Astrocyte of the cerebellum (primary cell): ENCODE data around the gene SH3GLB1.

Experiments
- DNase-seq: peaks from one replicate; pipeline ENCODE4 v3.0.0-alpha.2; 2011; ENCODE audit warnings: low read depth
- H3K4me3 ChIP-seq: 2 replicates; pipeline ENCODE4 v1.5.1; 2011; ENCODE audit warnings: mild to moderate bottlenecking, low read depth, low read length, moderate library complexity
- CTCF ChIP-seq: IDR thresholded peaks from 2 replicates; pipeline ENCODE4 v1.5.1; 2012; ENCODE audit warnings: low read length, low read depth, moderate library complexity, mild to moderate bottlenecking; ENCODE audit errors: missing control alignments
- in situ Hi-C: cut with HindIII; loops from 2 replicates; pipeline ENCODE4 v1.10.0; 2017; ENCODE audit warnings: low sequenced_read_pairs

SH3GLB1 gene

DNA sequence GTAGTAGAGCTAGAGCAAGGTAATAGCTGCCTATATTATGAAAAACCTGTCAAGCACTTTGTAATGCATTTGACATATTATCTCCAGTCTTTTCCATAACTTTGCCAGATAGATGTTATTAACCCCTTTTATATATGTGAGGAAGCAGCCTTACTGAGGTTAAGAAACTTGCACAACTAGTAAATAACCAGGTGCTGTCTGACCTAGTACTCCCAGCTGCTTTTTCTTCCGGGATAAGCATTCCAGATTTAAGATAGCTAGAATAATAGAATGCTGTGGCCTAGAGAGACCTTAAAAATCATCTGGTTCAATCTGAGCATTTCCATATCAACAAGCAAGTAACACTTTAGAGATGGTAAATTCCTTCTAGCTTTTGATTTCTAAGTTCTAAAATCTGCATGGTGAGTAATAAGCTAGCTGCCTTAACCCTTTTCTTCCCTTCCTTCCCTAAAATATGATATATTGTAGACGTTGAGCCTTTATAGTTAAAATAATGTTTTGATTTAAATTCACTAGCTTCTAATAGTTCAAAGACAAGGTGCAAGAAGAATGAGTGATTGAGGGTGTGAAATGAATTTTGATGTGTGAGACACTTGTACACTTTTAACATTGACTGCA is 1.8 kb downstream of the SH3GLB1 start:
- in situ Hi-C loops, result no loop called here
- no peak for DNase-seq
- peak overlapping the region; percentile 82 for H3K4me3 ChIP-seq
- no peak for TF ChIP-seq CTCF

DNA sequence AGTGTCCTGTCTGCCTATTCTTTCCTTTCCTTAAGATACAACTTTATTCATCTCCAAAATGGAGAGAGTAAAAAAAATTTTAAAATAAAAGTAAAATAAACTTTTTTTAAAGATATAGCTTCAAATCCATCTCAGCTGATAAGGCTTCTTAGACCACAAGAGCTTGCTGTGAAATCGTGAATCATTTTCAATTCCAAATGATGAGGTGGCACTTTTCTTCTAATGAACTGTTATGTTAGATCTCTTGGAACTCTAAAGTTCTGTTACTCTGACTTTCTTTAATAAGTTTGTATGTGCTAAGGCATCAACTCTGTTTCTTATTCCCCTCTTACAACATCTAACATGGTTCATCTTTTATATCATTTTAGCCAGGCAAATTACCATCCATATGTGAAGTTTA is 4.5 kb downstream of the SH3GLB1 start:
- in situ Hi-C loops, result no loop called here
- no peak overlapping the region for H3K4me3 ChIP-seq
- no peak for TF ChIP-seq CTCF
- no peak for DNase-seq

DNA sequence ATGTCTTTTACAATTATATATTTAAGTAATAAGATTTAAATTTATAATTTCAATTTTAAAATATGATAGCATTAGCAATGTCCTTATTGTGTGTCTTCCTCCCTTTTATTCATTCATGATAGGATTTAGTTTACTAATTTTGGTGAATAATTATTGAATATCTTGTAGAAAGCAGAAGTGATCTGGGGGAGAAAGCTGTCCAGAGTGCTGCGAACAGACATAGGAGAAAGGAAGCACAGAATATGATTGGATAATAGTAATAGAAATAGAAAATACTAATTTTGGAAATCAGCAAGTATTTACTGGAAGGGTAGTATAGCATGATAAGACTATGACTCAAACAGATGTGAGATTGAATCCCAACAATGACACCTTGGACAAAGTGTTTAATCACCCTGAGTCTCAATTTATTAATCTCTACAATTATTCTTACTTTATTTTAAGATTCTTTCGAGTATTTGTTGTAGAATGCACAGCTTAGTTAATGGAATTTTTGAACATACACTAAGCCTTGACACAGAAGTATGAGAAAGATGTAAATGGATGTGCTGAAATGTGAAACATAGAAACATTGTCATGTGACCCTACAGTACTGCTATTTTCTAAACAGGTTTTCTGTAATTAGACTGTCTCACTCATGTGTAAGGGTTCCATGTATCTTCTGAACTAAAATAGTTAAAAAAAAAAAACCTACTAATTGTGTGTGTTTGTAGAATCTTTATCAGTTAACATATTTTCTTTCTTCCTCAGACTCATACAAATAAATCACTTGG is 7.9 kb downstream of the SH3GLB1 start:
- DNase-seq, result no peak
- no peak overlapping the region for H3K4me3 ChIP-seq
- in situ Hi-C loops, result no loop called here
- no peak for TF ChIP-seq CTCF

- DNase-seq, result no peak
- in situ Hi-C loops, result no loop called here
- TF ChIP-seq CTCF, result no peak
- no peak overlapping the region for H3K4me3 ChIP-seq
These were observed 9.1 kb downstream of the SH3GLB1 start for GRCh38 chr1:86713477-86713876.

GRCh38 chr1:86714159-86714558 is 9.8 kb downstream of the SH3GLB1 start:
- in situ Hi-C loops, result no loop called here
- DNase-seq, result no peak
- no peak for TF ChIP-seq CTCF
- H3K4me3 ChIP-seq, result no peak overlapping the region

- no peak for DNase-seq
- in situ Hi-C loops, result no loop called here
- no peak overlapping the region for H3K4me3 ChIP-seq
- TF ChIP-seq CTCF, result no peak
These were observed 10.3 kb downstream of the SH3GLB1 start for GRCh38 chr1:86714561-86715244.
